OCI-LY1 (cell line): ENCODE measurements around the gene ARL11.

Experiments
- H2AFZ ChIP-seq: fragments of 200-600 bp; sonication (generic), shearing (Covaris generic); 2 replicates; pipeline ENCODE4 v1.6.0; 2014; ENCODE audit warnings: antibody characterized with exemption, mild to moderate bottlenecking, low read length
- H3F3A ChIP-seq: fragments of 200-600 bp; sonication (generic), shearing (Covaris generic); 2 replicates; pipeline ENCODE4 v1.6.0; 2014; ENCODE audit warnings: mild to moderate bottlenecking, antibody characterized with exemption, low read length, moderate library complexity; ENCODE audit not compliant: insufficient read depth
- H3K27ac ChIP-seq: fragments of 200-600 bp; sonication (generic); 2 replicates; pipeline ENCODE4 v1.5.1; 2014; ENCODE audit warnings: low read length, mixed run types, mild to moderate bottlenecking, low read depth; ENCODE audit not compliant: poor library complexity, severe bottlenecking
- H3K27me3 ChIP-seq: fragments of 200-600 bp; sonication (generic); 2 replicates; pipeline ENCODE4 v1.6.0; 2014; ENCODE audit warnings: antibody characterized with exemption, mild to moderate bottlenecking, low read length, moderate library complexity; ENCODE audit not compliant: insufficient read depth
- H3K36me3 ChIP-seq: fragments of 200-600 bp; sonication (generic); 2 replicates; pipeline ENCODE4 v1.6.1; 2014; ENCODE audit warnings: mild to moderate bottlenecking, antibody characterized with exemption, low read length, moderate library complexity, mixed read lengths; ENCODE audit not compliant: insufficient read depth
- H3K4me1 ChIP-seq: fragments of 200-600 bp; sonication (generic); 2 replicates; pipeline ENCODE4 v1.5.1; 2014; ENCODE audit warnings: mild to moderate bottlenecking, low read length, moderate library complexity; ENCODE audit not compliant: insufficient read depth, severe bottlenecking
- H3K4me2 ChIP-seq: fragments of 200-600 bp; sonication (generic), shearing (Covaris generic); 2 replicates; pipeline ENCODE4 v1.6.1; 2014; ENCODE audit warnings: low read length
- H3K4me3 ChIP-seq: fragments of 200-600 bp; sonication (generic); 2 replicates; pipeline ENCODE4 v1.5.1; 2014; ENCODE audit warnings: low read length, low read depth, mild to moderate bottlenecking, mixed read lengths; ENCODE audit not compliant: poor library complexity, severe bottlenecking
- H3K79me2 ChIP-seq: fragments of 200-600 bp; shearing (Covaris generic); 2 replicates; pipeline ENCODE4 v1.6.1; 2016; ENCODE audit warnings: mixed run types, low read length, mixed read lengths; ENCODE audit not compliant: insufficient read depth
- H3K9ac ChIP-seq: fragments of 200-600 bp; sonication (generic), shearing (Covaris generic); 2 replicates; pipeline ENCODE4 v1.6.1; 2014; ENCODE audit warnings: mild to moderate bottlenecking, low read length, mixed read lengths
- H3K9me2 ChIP-seq: fragments of 200-600 bp; sonication (generic), shearing (Covaris generic); 2 replicates; pipeline ENCODE4 v1.6.1; 2014; ENCODE audit warnings: low read depth, mild to moderate bottlenecking, low read length, mixed read lengths
- H3K9me3 ChIP-seq: fragments of 200-600 bp; shearing (Covaris generic); 2 replicates; pipeline ENCODE4 v1.6.1; 2014; ENCODE audit warnings: low read length, mixed read lengths
- H4K20me1 ChIP-seq: fragments of 200-600 bp; sonication (generic), shearing (Covaris generic); 2 replicates; pipeline ENCODE4 v1.6.0; 2016; ENCODE audit warnings: mild to moderate bottlenecking, low read length; ENCODE audit not compliant: insufficient read depth
- CTCF ChIP-seq: fragments of 200-600 bp; sonication (generic), shearing (Covaris generic); IDR thresholded peaks from 2 replicates; pipeline ENCODE4 v1.5.1; 2017; ENCODE audit warnings: mild to moderate bottlenecking, antibody characterized with exemption, low read length, moderate library complexity, mixed read lengths
- EZH2 ChIP-seq: fragments of 200-600 bp; sonication (generic), shearing (Covaris generic); IDR thresholded peaks from 2 replicates; pipeline ENCODE4 v1.8.0; 2017; ENCODE audit warnings: borderline replicate concordance, mixed run types, mild to moderate bottlenecking, antibody characterized with exemption, low read length, moderate library complexity, mixed read lengths

Gene ARL11

DNA sequence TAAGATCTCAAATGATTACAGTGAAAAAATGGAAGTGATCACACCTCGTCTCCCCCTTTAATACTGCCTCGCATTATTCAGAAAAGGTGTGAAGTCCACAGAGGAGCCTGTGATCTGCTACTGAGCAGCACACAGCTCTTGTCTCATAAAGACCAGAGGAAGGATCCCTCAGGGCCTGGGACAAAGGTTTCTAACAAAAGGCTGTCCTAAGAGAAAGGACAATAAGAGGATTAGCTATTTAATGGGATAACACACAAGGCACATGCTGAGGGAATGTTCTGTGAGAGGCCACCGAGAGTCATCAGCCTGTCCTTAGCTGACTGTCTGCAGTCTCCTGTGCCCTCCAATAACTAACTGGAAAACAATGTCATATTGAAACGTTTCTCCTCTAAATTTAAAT, 36.3 kb downstream of the ARL11 start:
- no peaks in the 10 kb centered on the region for H3K9me3 ChIP-seq

DNA sequence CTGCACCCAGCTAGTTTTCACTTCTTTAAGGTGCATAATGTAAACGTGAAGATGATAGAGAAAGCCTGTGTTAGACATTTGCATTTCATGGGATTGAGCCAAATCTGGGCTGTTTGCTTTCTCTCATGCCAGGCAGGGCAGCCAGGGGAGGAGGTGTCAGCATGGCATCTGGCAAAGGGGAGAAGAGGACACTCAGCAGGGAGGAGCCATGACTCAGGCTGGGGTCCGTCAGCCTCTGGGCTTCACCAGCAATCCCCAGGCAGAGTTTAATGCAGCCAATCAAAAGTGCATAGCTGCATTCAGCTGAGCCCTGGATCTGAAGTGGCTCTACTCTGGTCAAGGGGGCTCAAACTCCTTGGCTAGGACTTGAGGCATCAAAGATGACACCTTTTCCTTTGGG, 39.5 kb downstream of the ARL11 start:
- no peak overlapping the region for H3K27ac ChIP-seq
- TF ChIP-seq CTCF: no peak
- TF ChIP-seq EZH2: no peak

More for the DNA sequence above, 36.3 kb downstream of the ARL11 start:
- Histone ChIP-seq H3K9me2 (no peaks in the 10 kb centered on the region), H3K27ac (no peak overlapping the region), H2AFZ (no peak overlapping the region), H3F3A (no peaks in the 10 kb centered on the region), H3K36me3 (peaks cover 51% of the 10 kb centered on the region), H3K27me3 (no peaks in the 10 kb centered on the region), H3K4me1 (no peaks in the 10 kb centered on the region), H3K4me3 (no peak overlapping the region), H3K79me2 (no peaks in the 10 kb centered on the region), H3K9ac (no peak overlapping the region), H4K20me1 (no peaks in the 10 kb centered on the region), H3K4me2 (no peak overlapping the region)
- TF ChIP-seq CTCF (no peak), EZH2 (no peak)

GRCh38 chr13:49669735-49670309, 41.5 kb downstream of the ARL11 start:
- H2AFZ ChIP-seq: no peak overlapping the region
- no peaks in the 10 kb centered on the region for H3K27me3 ChIP-seq
- no peaks in the 10 kb centered on the region for H3F3A ChIP-seq
- no peaks in the 10 kb centered on the region for H3K79me2 ChIP-seq
- TF ChIP-seq EZH2 (no peak), CTCF (peak; percentile 47; the same call in 1 of the 2 replicates)
- no peak overlapping the region for H3K9ac ChIP-seq
- H3K4me1 ChIP-seq: no peaks in the 10 kb centered on the region
- H3K36me3 ChIP-seq: peaks cover 25% of the 10 kb centered on the region
- H3K4me3 ChIP-seq: no peak overlapping the region
- H3K9me3 ChIP-seq: no peaks in the 10 kb centered on the region
- H3K4me2 ChIP-seq: no peak overlapping the region
- H4K20me1 ChIP-seq: no peaks in the 10 kb centered on the region
- H3K27ac ChIP-seq: no peak overlapping the region
- no peaks in the 10 kb centered on the region for H3K9me2 ChIP-seq

More for the DNA sequence above, 39.5 kb downstream of the ARL11 start:
- H3K4me2 ChIP-seq: no peak overlapping the region
- H3K9ac ChIP-seq: no peak overlapping the region
- no peaks in the 10 kb centered on the region for H3K9me3 ChIP-seq
- H3K9me2 ChIP-seq: no peaks in the 10 kb centered on the region
- no peaks in the 10 kb centered on the region for H4K20me1 ChIP-seq
- no peak overlapping the region for H3K4me3 ChIP-seq
- no peaks in the 10 kb centered on the region for H3K27me3 ChIP-seq
- H3K36me3 ChIP-seq: peaks cover 30% of the 10 kb centered on the region
- no peaks in the 10 kb centered on the region for H3F3A ChIP-seq
- H2AFZ ChIP-seq: no peak overlapping the region
- no peaks in the 10 kb centered on the region for H3K79me2 ChIP-seq
- H3K4me1 ChIP-seq: no peaks in the 10 kb centered on the region
